ENCODE data around the gene ADD2.

ADD2 gene

DNA sequence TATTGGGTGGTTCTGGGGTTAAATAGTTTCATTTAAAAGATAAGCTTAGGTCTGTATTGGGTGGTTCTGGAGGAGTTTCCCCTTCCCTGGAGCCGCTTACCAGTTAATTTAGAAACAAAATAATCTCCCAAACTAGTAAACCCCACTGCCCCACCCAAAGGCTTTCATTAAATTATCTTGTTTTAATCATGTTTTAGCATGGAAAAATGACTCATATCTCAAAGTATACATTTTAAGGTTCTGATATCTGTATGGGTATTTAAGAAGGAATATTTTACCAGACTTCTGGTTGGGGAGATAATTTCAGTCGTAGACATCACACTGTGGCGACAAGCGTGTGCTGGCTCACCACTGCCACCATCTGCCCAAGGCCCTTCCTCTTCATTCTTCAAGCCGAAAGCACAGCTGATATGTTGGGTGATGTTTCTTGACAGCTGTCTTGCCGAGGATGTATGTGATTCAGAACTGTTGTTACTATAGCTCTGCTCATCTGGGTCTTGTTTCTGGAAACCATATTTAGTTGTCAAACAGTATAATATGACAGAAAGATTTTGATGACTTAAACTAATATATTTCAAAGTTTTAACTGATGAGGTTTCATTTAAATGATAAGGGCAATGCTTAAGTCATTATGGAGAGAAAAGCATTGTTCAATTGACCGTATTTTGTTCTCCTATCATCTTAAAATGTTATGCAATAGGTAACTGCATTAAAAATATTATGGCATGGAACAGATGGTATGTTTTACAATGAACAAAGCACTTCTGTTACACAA, 17.3 kb upstream of the ADD2 start:
- no peak for DNase-seq

- no peak for DNase-seq
These were observed 16.3 kb upstream of the ADD2 start for GRCh38 chr2:70784320-70784719.

DNA sequence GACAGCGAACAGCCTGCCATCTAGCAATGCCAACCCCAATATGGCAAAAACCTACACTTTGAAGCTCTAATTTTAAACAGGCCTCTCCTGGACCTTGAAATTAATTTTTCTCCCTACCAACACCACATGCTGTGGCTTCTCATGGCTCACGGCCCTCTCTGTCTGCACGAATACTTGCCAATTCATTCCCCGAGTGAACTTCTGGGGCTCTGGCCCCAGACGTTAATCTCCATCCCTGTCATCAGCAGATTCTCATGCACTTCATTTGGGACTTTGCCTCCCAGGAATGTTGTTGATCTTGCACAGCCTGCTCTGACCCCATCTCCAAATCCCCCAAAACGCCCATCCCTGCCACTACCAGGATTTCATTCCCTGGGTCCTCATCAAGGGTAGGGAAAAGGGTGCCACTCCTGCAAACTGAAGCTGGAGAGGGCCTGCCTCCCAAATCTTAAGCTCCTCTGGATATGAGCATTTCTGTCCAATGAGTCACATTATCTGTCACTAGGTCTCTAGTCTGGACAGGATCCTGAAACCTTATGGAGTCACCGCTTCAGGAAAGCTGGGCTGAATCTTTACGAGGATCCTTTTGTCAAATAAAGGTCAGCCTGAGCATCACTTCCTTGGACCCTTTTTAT, 12.0 kb upstream of the ADD2 start:
- no peak for DNase-seq

GRCh38 chr2:70779491-70779890, 11.5 kb upstream of the ADD2 start:
- DNase-seq: no peak

GRCh38 chr2:70778676-70779075, 10.7 kb upstream of the ADD2 start:
- no peak for DNase-seq

- DNase-seq: no peak
These were observed 9.4 kb upstream of the ADD2 start for GRCh38 chr2:70777450-70777849.

DNA sequence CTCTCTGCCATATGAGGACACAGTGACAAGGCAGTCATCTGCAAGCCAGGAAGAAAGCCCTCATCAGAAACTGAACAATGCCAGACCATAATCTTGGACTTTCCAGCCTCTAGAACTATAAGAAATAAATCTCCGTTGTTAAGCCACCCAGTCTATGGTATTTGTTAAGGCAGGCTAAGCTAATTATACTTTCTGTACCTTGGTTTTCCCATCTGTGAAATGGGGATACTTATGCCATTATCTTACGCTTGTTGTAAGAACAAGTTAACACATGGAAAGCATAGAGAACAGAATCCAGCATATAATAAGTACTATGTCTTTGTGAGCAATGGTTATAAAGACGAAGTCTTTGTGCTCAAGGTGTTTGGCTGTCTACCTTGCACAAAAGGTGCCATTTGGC, 8.3 kb upstream of the ADD2 start:
- DNase-seq: no peak

DNA sequence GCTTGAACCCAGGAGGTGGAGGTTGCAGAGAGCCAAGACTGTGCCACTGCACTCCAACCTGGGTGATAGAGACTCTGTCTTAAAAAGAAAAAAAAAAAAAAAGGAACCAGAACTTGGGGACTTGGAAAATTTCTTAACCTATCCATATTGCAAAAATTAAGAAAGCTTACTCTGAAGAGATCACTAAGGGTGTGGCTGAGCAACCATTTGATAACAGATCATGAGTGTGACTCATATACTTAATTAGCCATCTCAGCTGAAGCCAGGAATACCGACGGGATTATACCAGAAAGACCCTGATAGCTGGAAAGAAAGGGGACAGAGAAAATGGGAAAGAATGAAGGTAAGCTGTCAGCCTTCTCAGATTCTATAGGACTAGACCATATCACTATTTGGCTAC, 7.1 kb upstream of the ADD2 start:
- no peak for DNase-seq

- DNase-seq: no peak
These were observed 4.6 kb upstream of the ADD2 start for GRCh38 chr2:70772486-70773155.

DNA sequence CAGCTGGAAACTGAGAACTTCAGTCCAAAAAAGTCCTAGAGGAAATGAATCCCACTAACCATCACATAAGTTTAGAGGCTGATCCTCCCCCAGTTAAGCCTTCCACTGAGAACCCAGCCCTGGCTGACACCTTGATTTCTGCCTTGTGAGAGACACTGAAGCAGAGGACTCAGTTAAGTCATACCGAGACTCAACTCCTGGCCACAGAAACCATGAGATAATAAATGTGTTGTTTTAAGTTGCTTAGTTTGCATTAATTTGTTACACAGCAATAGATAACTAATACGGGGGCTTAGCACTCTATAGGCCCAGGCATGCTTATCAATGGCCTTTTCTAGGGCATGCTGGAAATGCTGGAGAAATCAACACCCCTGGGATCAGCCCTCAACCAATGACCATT, 3.4 kb upstream of the ADD2 start:
- no peak for DNase-seq

GRCh38 chr2:70769450-70769849, 1.4 kb upstream of the ADD2 start:
- DNase-seq: no peak

DNA sequence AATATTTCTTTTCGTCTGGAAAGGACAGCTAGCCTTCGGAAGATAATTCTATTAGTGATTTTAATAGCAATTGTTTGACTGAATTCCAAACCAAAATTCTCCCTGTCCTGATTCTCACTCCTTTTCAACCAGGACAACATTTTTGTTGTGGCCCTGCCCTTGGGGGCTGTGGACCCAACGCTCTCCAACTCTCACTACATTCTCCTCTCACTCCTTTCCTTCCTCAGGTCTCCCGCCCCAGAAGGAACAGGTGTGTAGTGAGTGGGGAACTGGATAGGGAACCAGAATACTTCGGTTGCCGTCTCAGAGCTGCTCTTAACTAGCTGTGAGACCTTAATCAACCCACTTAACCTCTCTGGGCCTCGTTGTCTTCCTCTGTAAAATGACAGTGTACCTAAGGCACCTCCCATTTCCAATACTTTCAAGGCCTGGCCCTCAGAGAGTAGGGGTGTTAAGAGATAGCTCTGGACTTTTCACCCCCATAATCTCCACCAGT, 638 bp upstream of the ADD2 start:
- no peak for DNase-seq

- peak; percentile 4 for DNase-seq
These were observed 811 bp downstream of the ADD2 start for GRCh38 chr2:70767079-70767698.

- no peak for DNase-seq
These were observed 1.5 kb downstream of the ADD2 start for GRCh38 chr2:70766357-70767078.

DNA sequence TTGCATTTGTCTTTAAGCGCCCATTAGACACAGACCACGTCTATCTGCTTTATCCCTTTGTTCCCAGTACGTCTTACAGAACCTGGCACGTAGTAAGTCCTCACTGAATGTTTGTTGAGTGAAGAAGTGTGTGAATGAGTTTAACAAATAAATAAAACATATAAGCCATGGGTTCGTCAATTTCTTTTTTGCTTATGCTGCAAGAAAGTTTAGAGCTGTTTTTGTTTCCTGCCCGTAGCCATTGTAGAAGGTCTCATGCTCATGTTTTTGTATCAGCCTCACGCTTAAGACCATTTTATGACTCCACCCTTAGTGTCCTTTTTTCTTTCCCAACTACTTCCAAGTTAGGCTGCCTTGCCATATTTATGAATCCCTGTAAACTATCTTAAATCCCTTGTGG, 2.5 kb downstream of the ADD2 start:
- no peak for DNase-seq

DNA sequence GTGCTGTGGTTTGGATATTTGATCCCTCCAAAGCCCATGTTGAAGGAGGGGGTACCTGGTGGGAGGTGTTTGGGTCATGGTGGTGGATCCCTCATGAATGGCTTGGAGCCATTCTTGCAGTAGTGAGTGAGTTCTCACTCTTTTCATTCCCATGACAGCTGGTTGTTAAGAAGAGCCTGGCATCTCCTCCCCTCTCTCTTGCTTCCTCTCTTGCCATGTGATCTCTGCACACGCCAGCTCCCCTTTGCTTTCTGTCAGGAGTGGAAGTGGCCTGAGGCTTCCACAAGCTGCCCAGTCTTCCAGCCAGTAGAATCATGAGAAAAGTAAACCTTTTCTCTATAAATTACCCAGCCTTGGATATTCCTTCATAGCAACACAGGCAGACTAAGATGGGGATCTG, 8.6 kb downstream of the ADD2 start:
- DNase-seq: no peak

DNA sequence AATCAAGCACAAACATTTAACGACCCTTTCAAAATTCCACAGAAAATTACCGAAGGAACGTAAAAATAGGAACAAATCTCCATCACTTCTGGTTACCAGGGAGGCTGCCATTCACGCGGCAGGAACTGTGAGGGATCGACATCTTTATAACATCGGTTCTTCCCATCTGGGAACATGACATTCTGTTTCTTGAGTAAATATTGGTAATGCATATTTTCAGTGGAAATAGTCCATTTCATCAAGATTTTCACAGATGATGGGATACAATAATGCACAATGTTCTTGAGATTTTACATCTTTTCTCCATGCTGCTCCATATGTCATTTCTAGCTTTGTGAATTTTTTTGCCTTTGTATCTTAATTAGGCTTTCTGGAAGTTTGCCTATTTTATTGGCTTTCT, 10.0 kb downstream of the ADD2 start:
- no peak for DNase-seq

DNA sequence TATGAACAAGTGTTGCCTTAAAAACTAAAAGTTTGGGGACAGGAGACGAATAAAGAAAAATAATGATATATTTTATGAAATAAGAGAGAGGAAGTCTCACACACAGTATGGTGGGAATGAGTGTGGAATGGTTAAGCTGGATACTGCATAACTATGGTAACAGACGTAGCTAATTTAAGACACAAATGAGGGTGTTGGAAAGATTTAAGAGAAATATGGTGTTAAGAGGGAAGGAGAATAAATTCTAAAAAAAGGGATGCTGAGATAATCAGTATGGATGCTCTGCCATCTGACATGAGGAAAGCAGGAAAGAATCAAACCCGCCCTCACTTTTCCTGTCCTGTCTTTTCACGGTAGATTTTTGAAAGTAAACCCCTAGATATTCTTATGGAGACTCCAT, 10.6 kb downstream of the ADD2 start:
- no peak for DNase-seq

DNA sequence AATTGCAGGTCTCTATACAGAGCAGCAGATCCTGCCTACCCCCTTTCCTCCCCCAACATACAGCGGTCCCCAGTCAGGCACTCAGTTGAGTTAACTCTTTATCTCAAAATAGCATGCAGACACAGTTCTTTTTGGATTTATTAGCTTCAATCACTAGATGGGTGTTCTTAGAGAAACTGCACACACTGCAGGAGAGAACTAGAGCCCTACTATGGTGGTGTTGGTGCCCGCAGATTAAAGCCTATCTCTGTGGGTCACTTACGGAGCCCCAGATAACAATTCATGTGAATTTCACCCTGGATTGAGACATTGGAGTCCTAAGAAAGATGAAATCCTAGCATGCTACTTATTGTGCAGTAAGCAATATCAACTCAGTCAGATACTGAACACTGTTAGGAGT, 11.9 kb downstream of the ADD2 start:
- DNase-seq: no peak

DNA sequence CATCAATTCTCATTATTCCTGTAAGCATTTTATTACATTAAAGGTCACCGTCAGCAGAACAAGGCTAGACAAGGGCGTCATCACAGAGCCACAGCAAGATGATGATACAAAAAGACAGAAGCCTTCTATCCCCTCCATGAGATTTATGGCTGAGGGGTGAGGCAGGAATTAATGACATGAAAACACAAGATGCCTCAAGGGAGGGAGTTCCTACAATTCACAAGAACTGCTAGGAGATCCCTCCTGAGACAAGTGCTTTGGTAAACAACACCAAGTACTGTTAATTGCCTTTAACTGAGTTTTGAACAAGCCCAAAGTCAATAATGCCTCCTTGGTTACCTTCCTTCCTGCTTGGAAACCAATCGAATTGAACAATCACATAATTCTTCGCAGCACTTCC, 14.1 kb downstream of the ADD2 start:
- DNase-seq: no peak

DNA sequence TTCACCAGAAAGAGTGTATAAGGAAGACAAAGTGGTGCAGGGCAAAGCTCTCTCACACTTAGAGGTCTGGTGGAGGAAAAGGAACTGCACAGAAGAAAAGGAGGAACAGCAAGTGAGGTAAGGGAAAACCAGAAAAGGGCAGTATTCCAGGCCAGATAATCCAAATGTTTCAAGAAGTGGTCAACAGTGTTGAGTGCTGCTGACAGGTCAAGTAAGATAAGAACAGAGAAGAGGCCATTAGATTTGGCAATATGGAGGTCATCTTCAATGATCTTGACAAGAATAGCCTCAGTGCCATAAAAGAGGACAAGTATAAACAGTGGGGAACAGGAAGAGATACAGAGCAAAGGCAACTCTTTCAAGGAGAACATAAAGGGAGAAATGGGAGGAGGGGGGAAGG, 15.0 kb downstream of the ADD2 start:
- DNase-seq: no peak

GRCh38 chr2:70752396-70752795, 15.6 kb downstream of the ADD2 start:
- no peak for DNase-seq

GRCh38 chr2:70751881-70752280, 16.1 kb downstream of the ADD2 start:
- no peak for DNase-seq
